Ishikawa (cell line): ENCODE data around the gene CYB5D1.

Experiments used
- CREB1 ChIP-seq: IDR thresholded peaks from 2 replicates; pipeline ENCODE4 v1.6.1; 2012; ENCODE audit warnings: low read depth
- EP300 ChIP-seq: IDR thresholded peaks from 2 replicates; pipeline ENCODE4 v1.6.1; 2012; ENCODE audit warnings: borderline replicate concordance
- FOXM1 ChIP-seq: IDR thresholded peaks from 2 replicates; pipeline ENCODE4 v1.6.1; 2012; ENCODE audit warnings: low read depth, borderline replicate concordance
- RAD21 ChIP-seq: IDR thresholded peaks from 2 replicates; pipeline ENCODE4 v1.6.1; 2012; ENCODE audit warnings: low read depth
- TAF1 ChIP-seq: IDR thresholded peaks from 2 replicates; pipeline ENCODE4 v1.6.1; 2012; ENCODE audit warnings: low read depth, mild to moderate bottlenecking
- TCF12 ChIP-seq: IDR thresholded peaks from 2 replicates; pipeline ENCODE4 v1.6.1; 2012; ENCODE audit warnings: low read depth
- TEAD4 ChIP-seq: IDR thresholded peaks from 2 replicates; pipeline ENCODE4 v1.6.1; 2012
- TF ChIP-seq, protein P1 (sequence below): IDR thresholded peaks from 2 replicates; pipeline ENCODE4 v1.6.1; 2012
- TF ChIP-seq, protein P2 (sequence below): IDR thresholded peaks from 2 replicates; pipeline ENCODE4 v1.6.1; 2012; ENCODE audit warnings: low read depth, mild to moderate bottlenecking

DNA sequence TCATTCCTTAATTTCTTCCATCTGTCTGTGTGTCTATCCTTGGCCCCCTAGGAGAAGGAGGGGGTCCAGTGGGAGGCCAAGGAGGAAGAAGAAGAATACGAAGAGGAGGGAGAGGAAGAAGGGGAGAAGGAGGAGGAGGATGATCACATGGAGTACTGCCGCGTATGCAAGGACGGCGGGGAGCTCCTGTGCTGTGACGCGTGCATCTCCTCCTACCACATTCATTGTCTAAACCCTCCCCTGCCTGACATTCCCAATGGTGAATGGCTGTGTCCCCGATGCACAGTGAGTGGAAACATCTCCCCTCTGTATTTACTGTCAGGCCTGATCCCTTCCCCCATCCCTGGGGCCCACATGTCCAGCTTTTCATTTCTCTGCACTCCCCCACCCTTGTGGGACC lies 37.1 kb downstream of the CYB5D1 start:
- TF ChIP-seq RAD21 (no peak), TCF12 (no peak), FOXM1 (no peak), EP300 (no peak), TEAD4 (no peak), CREB1 (no peak), TAF1 (no peak)
- TF ChIP-seq, protein P1, sequence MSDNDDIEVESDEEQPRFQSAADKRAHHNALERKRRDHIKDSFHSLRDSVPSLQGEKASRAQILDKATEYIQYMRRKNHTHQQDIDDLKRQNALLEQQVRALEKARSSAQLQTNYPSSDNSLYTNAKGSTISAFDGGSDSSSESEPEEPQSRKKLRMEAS: no peak
- TF ChIP-seq, protein P2, sequence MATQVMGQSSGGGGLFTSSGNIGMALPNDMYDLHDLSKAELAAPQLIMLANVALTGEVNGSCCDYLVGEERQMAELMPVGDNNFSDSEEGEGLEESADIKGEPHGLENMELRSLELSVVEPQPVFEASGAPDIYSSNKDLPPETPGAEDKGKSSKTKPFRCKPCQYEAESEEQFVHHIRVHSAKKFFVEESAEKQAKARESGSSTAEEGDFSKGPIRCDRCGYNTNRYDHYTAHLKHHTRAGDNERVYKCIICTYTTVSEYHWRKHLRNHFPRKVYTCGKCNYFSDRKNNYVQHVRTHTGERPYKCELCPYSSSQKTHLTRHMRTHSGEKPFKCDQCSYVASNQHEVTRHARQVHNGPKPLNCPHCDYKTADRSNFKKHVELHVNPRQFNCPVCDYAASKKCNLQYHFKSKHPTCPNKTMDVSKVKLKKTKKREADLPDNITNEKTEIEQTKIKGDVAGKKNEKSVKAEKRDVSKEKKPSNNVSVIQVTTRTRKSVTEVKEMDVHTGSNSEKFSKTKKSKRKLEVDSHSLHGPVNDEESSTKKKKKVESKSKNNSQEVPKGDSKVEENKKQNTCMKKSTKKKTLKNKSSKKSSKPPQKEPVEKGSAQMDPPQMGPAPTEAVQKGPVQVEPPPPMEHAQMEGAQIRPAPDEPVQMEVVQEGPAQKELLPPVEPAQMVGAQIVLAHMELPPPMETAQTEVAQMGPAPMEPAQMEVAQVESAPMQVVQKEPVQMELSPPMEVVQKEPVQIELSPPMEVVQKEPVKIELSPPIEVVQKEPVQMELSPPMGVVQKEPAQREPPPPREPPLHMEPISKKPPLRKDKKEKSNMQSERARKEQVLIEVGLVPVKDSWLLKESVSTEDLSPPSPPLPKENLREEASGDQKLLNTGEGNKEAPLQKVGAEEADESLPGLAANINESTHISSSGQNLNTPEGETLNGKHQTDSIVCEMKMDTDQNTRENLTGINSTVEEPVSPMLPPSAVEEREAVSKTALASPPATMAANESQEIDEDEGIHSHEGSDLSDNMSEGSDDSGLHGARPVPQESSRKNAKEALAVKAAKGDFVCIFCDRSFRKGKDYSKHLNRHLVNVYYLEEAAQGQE: no peak
